PC-3 (cell line): Measurements from ENCODE around the gene TP63. TPM values are rescaled to one million over a fixed set of nuclear protein-coding genes. Genes with fewer than 3 reads are reported as not detected.

Experiments used
- ATAC-seq: fragments of 200-7000 bp; cut with Tn5 transposase; 2 replicates; pipeline ENCODE4 v1.9.1; 2020; ENCODE audit warnings: mild to moderate bottlenecking, moderate library complexity
- BruUV-seq: library from RNA; stranded (reverse); fragments of 400-500 nt; replicated peaks from 2 replicates; lab custom pipeline; 2021; lab: Mats Ljungman, UMichigan
- CTCF ChIA-PET: fragments of 300-600 bp; sonication (Branson Sonifier 250); formaldehyde crosslinking; loops from one replicate; lab custom pipeline; 2022; ENCODE audit warnings: antibody characterized with exemption; lab: Charles Lee
- POLR2A ChIA-PET: fragments of 300-600 bp; sonication (Branson Sonifier 250); formaldehyde crosslinking; loops from one replicate; lab custom pipeline; 2022; ENCODE audit warnings: antibody characterized with exemption; ENCODE audit not compliant: unreplicated experiment; lab: Charles Lee
- DNase-seq: peaks from one replicate; pipeline ENCODE4 v3.0.0-alpha.2; 2015
- H2AFZ ChIP-seq: fragments of 300-600 bp; sonication (generic); 2 replicates; pipeline ENCODE4 v1.6.0; 2016; ENCODE audit warnings: antibody characterized with exemption, low read length
- H3F3A ChIP-seq: fragments of 300-600 bp; sonication (generic); one replicate; pipeline ENCODE4 v1.6.0; 2017; ENCODE audit warnings: antibody characterized with exemption, low read length, control low read depth, mild to moderate bottlenecking; ENCODE audit not compliant: unreplicated experiment
- H3K27ac ChIP-seq: fragments of 300-600 bp; sonication (generic); 2 replicates; pipeline ENCODE4 v1.5.1; 2016; ENCODE audit warnings: mild to moderate bottlenecking, low read length
- H3K27me3 ChIP-seq: fragments of 300-600 bp; sonication (generic); 2 replicates; pipeline ENCODE4 v1.6.1; 2016; ENCODE audit warnings: low read length, mixed read lengths
- H3K36me3 ChIP-seq: fragments of 300-600 bp; sonication (generic); 2 replicates; pipeline ENCODE4 v1.6.1; 2016; ENCODE audit warnings: low read depth, mixed run types, low read length, mixed read lengths
- H3K4me1 ChIP-seq: fragments of 300-600 bp; sonication (generic); 2 replicates; pipeline ENCODE4 v1.5.1; 2016; ENCODE audit warnings: low read length; ENCODE audit not compliant: insufficient read depth
- H3K4me2 ChIP-seq: fragments of 300-600 bp; sonication (generic); 2 replicates; pipeline ENCODE4 v1.6.0; 2016; ENCODE audit warnings: low read length
- H3K4me3 ChIP-seq: fragments of 300-600 bp; sonication (generic); 2 replicates; pipeline ENCODE4 v1.5.1; 2016; ENCODE audit warnings: mild to moderate bottlenecking, low read length, mixed read lengths
- H3K79me2 ChIP-seq: fragments of 300-600 bp; sonication (generic); 2 replicates; pipeline ENCODE4 v1.6.1; 2017; ENCODE audit warnings: low read length, mixed read lengths
- H3K9ac ChIP-seq: fragments of 300-600 bp; sonication (generic); 2 replicates; pipeline ENCODE4 v1.6.0; 2016; ENCODE audit warnings: mild to moderate bottlenecking, low read length
- H3K9me2 ChIP-seq: fragments of 300-600 bp; sonication (generic); replicated peaks from 2 replicates; pipeline ENCODE4 v1.6.1; 2016; ENCODE audit warnings: mixed run types, low read length, mixed read lengths
- H3K9me3 ChIP-seq: fragments of 300-600 bp; sonication (generic); 2 replicates; pipeline ENCODE4 v1.6.1; 2016; ENCODE audit warnings: low read length, mixed read lengths
- H4K20me1 ChIP-seq: fragments of 300-600 bp; sonication (generic); 2 replicates; pipeline ENCODE4 v1.6.1; 2016; ENCODE audit warnings: low read length, mixed read lengths
- EZH2 ChIP-seq: fragments of 300-600 bp; sonication (generic); IDR thresholded peaks from one replicate; pipeline ENCODE4 v1.6.1; 2017; ENCODE audit warnings: antibody characterized with exemption, mild to moderate bottlenecking, low read length; ENCODE audit not compliant: unreplicated experiment
- EZH2phosphoT487 ChIP-seq: fragments of 300-600 bp; sonication (generic); IDR thresholded peaks from 2 replicates; pipeline ENCODE4 v1.6.1; 2018; ENCODE audit warnings: mild to moderate bottlenecking, antibody characterized with exemption, low read length, borderline replicate concordance
- intact Hi-C: fragments of 100-400 bp; cut with micrococcal nuclease; formaldehyde crosslinking; loops from 2 replicates; pipeline ENCODE4 v1.9.0; 2023
- total RNA-seq: library from RNA; depleted of rRNA; stranded (reverse); fragments of >200 nt; gene quantifications from 2 replicates; pipeline ENCODE4 v1.2.3, GENCODE V29; 2014
- TF ChIP-seq, protein P1 (sequence below): fragments of 300-600 bp; sonication (generic); conservative IDR thresholded peaks from 2 replicates; pipeline ENCODE4 v1.5.1; 2017; ENCODE audit warnings: antibody characterized with exemption, low read depth, mild to moderate bottlenecking, low read length

Gene TP63
- total RNA-seq, 1 experiment from 2014 or later = 0.29 TPM

DNA sequence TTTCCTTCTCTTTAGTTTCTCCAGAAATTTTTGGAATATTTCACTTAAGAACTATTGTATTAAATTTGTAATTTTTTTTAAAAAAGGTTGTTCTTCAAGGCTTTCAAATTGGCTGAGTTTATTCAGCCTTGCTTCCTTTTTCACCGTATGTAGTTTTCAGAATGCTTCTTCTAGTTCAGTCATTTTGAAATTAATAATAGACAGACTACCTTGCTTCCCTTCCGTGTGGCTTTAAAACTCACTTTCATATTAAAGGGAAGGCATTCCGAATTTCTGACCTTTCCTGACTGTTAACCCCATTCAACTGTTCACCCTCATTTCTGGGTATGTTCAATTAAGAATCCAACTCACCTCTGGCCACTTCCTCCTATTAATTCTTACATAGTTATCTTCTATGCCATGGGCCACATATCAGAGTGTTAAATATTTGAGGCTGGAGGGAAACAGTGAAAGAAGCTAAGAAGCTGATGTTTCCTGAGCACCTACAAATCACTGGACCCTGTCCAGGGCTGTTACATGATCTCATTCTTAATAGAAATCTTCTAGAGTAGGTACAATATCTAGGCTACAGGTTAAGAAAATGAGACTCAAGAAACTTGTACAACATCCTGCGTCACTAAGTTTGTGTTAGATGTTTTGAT lies 252.0 kb downstream of the TP63 start:
- H3K36me3 ChIP-seq = no peaks in the 10 kb centered on the region
- no peaks in the 10 kb centered on the region for H3K9me2 ChIP-seq
- H3K4me2 ChIP-seq = no peak overlapping the region
- DNase-seq = peak; percentile 26
- BruUV-seq = no TSS peak
- no peak overlapping the region for H3K9ac ChIP-seq
- H3K27me3 ChIP-seq = no peaks in the 10 kb centered on the region
- no peaks in the 10 kb centered on the region for H3K9me3 ChIP-seq
- CTCF ChIA-PET = interaction anchor here (0.7 kb wide), 1 partner anchor 209 kb away, joined by 3 read pairs; no protein-coding TSS in a partner anchor
- intact Hi-C loops = no loop called here
- ATAC-seq = no peak
- H2AFZ ChIP-seq = no peak overlapping the region
- H3F3A ChIP-seq = no peaks in the 10 kb centered on the region
- no peak for TF ChIP-seq EZH2
- TF ChIP-seq, protein P1, sequence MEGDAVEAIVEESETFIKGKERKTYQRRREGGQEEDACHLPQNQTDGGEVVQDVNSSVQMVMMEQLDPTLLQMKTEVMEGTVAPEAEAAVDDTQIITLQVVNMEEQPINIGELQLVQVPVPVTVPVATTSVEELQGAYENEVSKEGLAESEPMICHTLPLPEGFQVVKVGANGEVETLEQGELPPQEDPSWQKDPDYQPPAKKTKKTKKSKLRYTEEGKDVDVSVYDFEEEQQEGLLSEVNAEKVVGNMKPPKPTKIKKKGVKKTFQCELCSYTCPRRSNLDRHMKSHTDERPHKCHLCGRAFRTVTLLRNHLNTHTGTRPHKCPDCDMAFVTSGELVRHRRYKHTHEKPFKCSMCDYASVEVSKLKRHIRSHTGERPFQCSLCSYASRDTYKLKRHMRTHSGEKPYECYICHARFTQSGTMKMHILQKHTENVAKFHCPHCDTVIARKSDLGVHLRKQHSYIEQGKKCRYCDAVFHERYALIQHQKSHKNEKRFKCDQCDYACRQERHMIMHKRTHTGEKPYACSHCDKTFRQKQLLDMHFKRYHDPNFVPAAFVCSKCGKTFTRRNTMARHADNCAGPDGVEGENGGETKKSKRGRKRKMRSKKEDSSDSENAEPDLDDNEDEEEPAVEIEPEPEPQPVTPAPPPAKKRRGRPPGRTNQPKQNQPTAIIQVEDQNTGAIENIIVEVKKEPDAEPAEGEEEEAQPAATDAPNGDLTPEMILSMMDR = no peak
- no peak for TF ChIP-seq EZH2phosphoT487
- H3K79me2 ChIP-seq = no peaks in the 10 kb centered on the region
- POLR2A ChIA-PET = no interaction called here
- no peaks in the 10 kb centered on the region; the same call in 1 of the 2 replicates for H3K4me1 ChIP-seq
- H3K27ac ChIP-seq = no peak overlapping the region
- no peaks in the 10 kb centered on the region for H4K20me1 ChIP-seq
- H3K4me3 ChIP-seq = no peak overlapping the region

DNA sequence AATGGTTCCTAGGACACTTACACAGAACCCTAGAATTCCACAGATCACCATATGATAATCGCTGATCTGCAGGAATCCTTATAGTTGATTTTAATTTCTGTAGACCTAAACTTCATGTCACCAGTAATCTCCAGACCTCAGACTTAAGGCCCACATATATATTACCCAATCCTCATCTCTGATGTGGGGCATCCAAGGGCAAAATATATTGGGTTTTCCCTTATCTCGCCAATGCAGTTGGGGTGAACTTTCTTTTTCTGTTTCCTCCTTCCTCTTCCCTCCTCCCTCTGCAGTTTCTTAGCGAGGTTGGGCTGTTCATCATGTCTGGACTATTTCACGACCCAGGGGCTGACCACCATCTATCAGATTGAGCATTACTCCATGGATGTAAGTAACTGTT lies 259.3 kb downstream of the TP63 start:
- no peaks in the 10 kb centered on the region for H3F3A ChIP-seq
- intact Hi-C loops = no loop called here
- BruUV-seq = no TSS peak
- no peaks in the 10 kb centered on the region for H3K36me3 ChIP-seq
- no peak overlapping the region for H3K9ac ChIP-seq
- H3K27ac ChIP-seq = no peak overlapping the region
- H3K4me1 ChIP-seq = no peaks in the 10 kb centered on the region
- no peaks in the 10 kb centered on the region for H3K79me2 ChIP-seq
- TF ChIP-seq, protein P1 = no peak
- TF ChIP-seq EZH2phosphoT487 (no peak), EZH2 (no peak)
- CTCF ChIA-PET = interaction anchor here (0.6 kb wide), 1 partner anchor 47 kb away, joined by 3 read pairs; no protein-coding TSS in a partner anchor
- no peak for ATAC-seq
- POLR2A ChIA-PET = no interaction called here
- H3K4me3 ChIP-seq = no peak overlapping the region
- no peaks in the 10 kb centered on the region for H3K9me2 ChIP-seq
- no peak overlapping the region for H3K4me2 ChIP-seq
- no peaks in the 10 kb centered on the region for H3K27me3 ChIP-seq
- no peak overlapping the region for H2AFZ ChIP-seq
- DNase-seq = no peak
- no peaks in the 10 kb centered on the region for H4K20me1 ChIP-seq
- H3K9me3 ChIP-seq = no peaks in the 10 kb centered on the region

DNA sequence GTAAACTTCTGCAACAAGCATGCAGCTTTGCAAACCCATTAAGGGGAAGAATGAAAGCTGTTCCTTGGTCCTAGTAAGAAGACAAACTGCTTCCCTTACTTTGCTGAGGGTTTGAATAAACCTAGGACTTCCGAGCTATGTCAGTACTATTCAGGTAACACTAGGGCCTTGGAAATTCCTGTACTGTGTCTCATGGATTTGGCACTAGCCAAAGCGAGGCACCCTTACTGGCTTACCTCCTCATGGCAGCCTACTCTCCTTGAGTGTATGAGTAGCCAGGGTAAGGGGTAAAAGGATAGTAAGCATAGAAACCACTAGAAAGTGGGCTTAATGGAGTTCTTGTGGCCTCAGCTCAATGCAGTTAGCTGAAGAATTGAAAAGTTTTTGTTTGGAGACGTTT lies 265.3 kb downstream of the TP63 start:
- Histone ChIP-seq H3K79me2 (no peaks in the 10 kb centered on the region), H3K27me3 (no peaks in the 10 kb centered on the region), H3K4me1 (peaks cover 6% of the 10 kb centered on the region; the same call in 1 of the 2 replicates), H2AFZ (peak overlapping the region; percentile 53; the same call in 1 of the 2 replicates), H3K36me3 (no peaks in the 10 kb centered on the region), H3K4me2 (no peak overlapping the region), H3K9ac (no peak overlapping the region), H3K9me3 (no peaks in the 10 kb centered on the region), H4K20me1 (no peaks in the 10 kb centered on the region), H3K27ac (no peak overlapping the region), H3K4me3 (no peak overlapping the region), H3F3A (no peaks in the 10 kb centered on the region), H3K9me2 (no peaks in the 10 kb centered on the region)
- intact Hi-C loops = no loop called here
- no TSS peak for BruUV-seq
- ChIA-PET CTCF (interaction anchor here (0.7 kb wide), 1 partner anchor 13 kb away, joined by 4 read pairs; no protein-coding TSS in a partner anchor), POLR2A (no interaction called here)
- no peak for DNase-seq
- no peak; the same call in 1 of the 2 replicates for ATAC-seq
- TF ChIP-seq EZH2 = no peak
- TF ChIP-seq EZH2phosphoT487 = no peak
- TF ChIP-seq, protein P1 = no peak
